ENCODE data around the gene MCC. TPM values are rescaled to one million over a fixed set of nuclear protein-coding genes. Genes with fewer than 3 reads are reported as not detected.

The MCC gene
- total and polyA plus RNA-seq, 2 experiments from 2014 or later: 8.3 to 31.5 TPM

DNA sequence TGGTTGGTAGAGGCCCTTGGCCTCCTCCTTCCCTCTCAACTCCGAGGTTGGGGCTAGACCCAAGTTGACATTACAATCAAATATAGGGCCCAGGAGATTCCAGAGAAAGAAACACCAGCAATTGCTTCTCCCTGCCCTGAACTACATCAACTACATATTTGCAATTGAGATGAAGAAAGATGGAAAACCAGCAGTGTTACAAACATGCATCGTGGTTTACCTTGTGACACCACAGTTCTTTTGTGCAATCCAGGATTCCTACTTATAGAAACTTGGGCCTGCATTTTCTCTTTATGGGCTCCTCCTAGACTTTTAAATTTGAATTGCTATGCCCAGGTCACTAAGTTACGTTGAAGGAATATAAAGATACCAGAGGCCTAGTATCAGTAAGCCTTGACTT lies 384.9 kb downstream of the MCC start:
- Histone ChIP-seq H3K27ac (no peak overlapping the region), H3K9me3 (ENCODE audit: low read depth) (no peaks in the 10 kb centered on the region), H3K9me2 (replicated peaks; ENCODE audit: insufficient read depth) (no peaks in the 10 kb centered on the region), H3K79me2 (peaks cover 2% of the 10 kb centered on the region), H3K4me3 (no peak overlapping the region), H3K27me3 (no peaks in the 10 kb centered on the region), H3K4me1 (ENCODE audit: insufficient read depth) (no peaks in the 10 kb centered on the region), H3K4me2 (no peak overlapping the region), H3K36me3 (replicated peaks; ENCODE audit: insufficient read depth, low read depth) (no peaks in the 10 kb centered on the region), H4K20me1 (ENCODE audit: insufficient read depth, poor library complexity, severe bottlenecking) (no peaks in the 10 kb centered on the region), H2AFZ (no peak overlapping the region)
- 94% methylated on average over 3 of the region's 3 CpGs for WGBS (ENCODE audit: low lambda C conversion rate, missing lambda C conversion rate)
- TF ChIP-seq EZH2phosphoT487 (IDR thresholded peaks at IDR 0.05; ENCODE audit: low read depth, severe bottlenecking, unreplicated experiment): no peak
- no peak for TF ChIP-seq CTCF (IDR thresholded peaks at IDR 0.05; ENCODE audit: poor library complexity)
- TF ChIP-seq EZH2 (IDR thresholded peaks at IDR 0.05; ENCODE audit: borderline replicate concordance): no peak
- no peak for DNase-seq (ENCODE audit: low spot score)

DNA sequence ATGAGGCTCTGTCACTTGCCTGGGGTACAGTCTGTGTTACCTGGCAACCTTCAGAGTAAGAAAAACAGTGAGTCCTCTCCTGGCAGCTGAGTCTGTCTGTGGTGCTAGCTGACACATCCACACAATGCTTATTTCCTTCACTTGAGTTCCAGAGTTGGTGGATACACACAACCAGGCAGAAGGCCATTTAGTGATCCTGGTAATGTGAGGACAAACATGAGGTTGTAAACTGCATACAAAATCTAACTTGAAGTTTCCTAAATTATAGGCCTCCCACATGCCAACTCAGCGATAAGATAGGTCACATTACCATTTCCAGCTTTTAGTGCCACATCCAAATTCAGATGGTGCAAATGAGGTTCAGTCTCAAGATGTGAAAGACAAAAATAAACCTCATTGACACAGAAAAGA lies 386.1 kb downstream of the MCC start:
- Histone ChIP-seq H3K4me2 (no peak overlapping the region), H3K27ac (no peak overlapping the region), H3K27me3 (no peaks in the 10 kb centered on the region), H2AFZ (no peak overlapping the region), H3K79me2 (no peaks in the 10 kb centered on the region), H4K20me1 (ENCODE audit: insufficient read depth, poor library complexity, severe bottlenecking) (no peaks in the 10 kb centered on the region), H3K4me3 (no peak overlapping the region), H3K36me3 (replicated peaks; ENCODE audit: insufficient read depth, low read depth) (no peaks in the 10 kb centered on the region), H3K4me1 (ENCODE audit: insufficient read depth) (no peaks in the 10 kb centered on the region), H3K9me2 (replicated peaks; ENCODE audit: insufficient read depth) (no peaks in the 10 kb centered on the region), H3K9me3 (ENCODE audit: low read depth) (no peaks in the 10 kb centered on the region)
- WGBS (ENCODE audit: low lambda C conversion rate, missing lambda C conversion rate): 93% methylated on average over 1 of the region's 1 CpG
- TF ChIP-seq CTCF (IDR thresholded peaks at IDR 0.05; ENCODE audit: poor library complexity) (no peak), EZH2phosphoT487 (IDR thresholded peaks at IDR 0.05; ENCODE audit: low read depth, severe bottlenecking, unreplicated experiment) (no peak), EZH2 (IDR thresholded peaks at IDR 0.05; ENCODE audit: borderline replicate concordance) (no peak)
- DNase-seq (ENCODE audit: low spot score): no peak

GRCh38 chr5:113100981-113101380 lies 387.3 kb downstream of the MCC start:
- no peak for DNase-seq (ENCODE audit: low spot score)
- Histone ChIP-seq H3K9me3 (ENCODE audit: low read depth) (no peaks in the 10 kb centered on the region), H3K27me3 (no peaks in the 10 kb centered on the region), H3K36me3 (replicated peaks; ENCODE audit: insufficient read depth, low read depth) (no peaks in the 10 kb centered on the region), H3K4me1 (ENCODE audit: insufficient read depth) (no peaks in the 10 kb centered on the region), H3K4me2 (no peak overlapping the region), H3K4me3 (no peak overlapping the region), H4K20me1 (ENCODE audit: insufficient read depth, poor library complexity, severe bottlenecking) (no peaks in the 10 kb centered on the region), H2AFZ (no peak overlapping the region), H3K27ac (no peak overlapping the region), H3K9me2 (replicated peaks; ENCODE audit: insufficient read depth) (no peaks in the 10 kb centered on the region), H3K79me2 (no peaks in the 10 kb centered on the region)
- WGBS (ENCODE audit: low lambda C conversion rate, missing lambda C conversion rate): 84% methylated on average over 2 of the region's 2 CpGs
- TF ChIP-seq EZH2phosphoT487 (IDR thresholded peaks at IDR 0.05; ENCODE audit: low read depth, severe bottlenecking, unreplicated experiment): no peak
- no peak for TF ChIP-seq EZH2 (IDR thresholded peaks at IDR 0.05; ENCODE audit: borderline replicate concordance)
- TF ChIP-seq CTCF (IDR thresholded peaks at IDR 0.05; ENCODE audit: poor library complexity): no peak

DNA sequence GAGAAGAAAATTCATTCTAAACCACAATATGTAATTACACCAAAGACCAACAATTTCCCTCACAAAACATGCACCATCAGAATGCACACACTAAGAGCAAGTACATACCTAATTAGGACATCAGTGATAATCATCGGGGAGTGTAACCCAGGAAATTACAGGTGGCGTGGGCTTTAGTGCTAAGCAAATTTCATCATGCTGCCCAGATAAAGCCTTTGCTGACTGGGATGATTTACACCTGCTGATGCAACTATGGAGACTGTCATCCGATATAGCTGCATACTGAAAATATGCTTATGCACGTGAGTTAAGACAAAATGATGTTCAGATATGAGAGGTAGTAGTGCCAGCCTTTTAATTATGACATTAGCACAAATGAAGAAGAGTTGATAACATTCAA lies 388.4 kb downstream of the MCC start:
- TF ChIP-seq EZH2phosphoT487 (IDR thresholded peaks at IDR 0.05; ENCODE audit: low read depth, severe bottlenecking, unreplicated experiment) (no peak), CTCF (IDR thresholded peaks at IDR 0.05; ENCODE audit: poor library complexity) (no peak), EZH2 (IDR thresholded peaks at IDR 0.05; ENCODE audit: borderline replicate concordance) (no peak)
- no peak overlapping the region for H3K4me3 ChIP-seq
- no peaks in the 10 kb centered on the region for H3K27me3 ChIP-seq
- H3K9me2 ChIP-seq (replicated peaks; ENCODE audit: insufficient read depth): no peaks in the 10 kb centered on the region
- H3K36me3 ChIP-seq (replicated peaks; ENCODE audit: insufficient read depth, low read depth): no peaks in the 10 kb centered on the region
- H4K20me1 ChIP-seq (ENCODE audit: insufficient read depth, poor library complexity, severe bottlenecking): no peaks in the 10 kb centered on the region
- no peak overlapping the region for H3K27ac ChIP-seq
- H3K9me3 ChIP-seq (ENCODE audit: low read depth): no peaks in the 10 kb centered on the region
- WGBS (ENCODE audit: low lambda C conversion rate, missing lambda C conversion rate): 92% methylated on average over 4 of the region's 4 CpGs
- H3K4me2 ChIP-seq: no peak overlapping the region
- no peak overlapping the region for H2AFZ ChIP-seq
- H3K4me1 ChIP-seq (ENCODE audit: insufficient read depth): no peaks in the 10 kb centered on the region
- DNase-seq (ENCODE audit: low spot score): no peak
- H3K79me2 ChIP-seq: no peaks in the 10 kb centered on the region

Measured in hepatocyte (in vitro differentiated cells).